ENCODE results near the gene DLX5.

GRCh38 chr7:97014145-97014750 lies 10.4 kb downstream of the DLX5 start:
- no peak for TF ChIP-seq CTCF (IDR thresholded peaks at IDR 0.05)
- TF ChIP-seq EZH2 (IDR thresholded peaks at IDR 0.05; ENCODE audit: borderline replicate concordance, insufficient read depth, low read depth, low read length, poor library complexity, severe bottlenecking): no peak
